ENCODE data around the gene ZBTB8A.

The ZBTB8A gene

GRCh38 chr1:32498751-32499150, 40.5 kb upstream of the ZBTB8A start:
- ChIA-PET POLR2A (ENCODE audit: low non-redundant PET) (no interaction called here), CTCF (no interaction called here)
- H3K27ac ChIP-seq: peak overlapping the region; percentile 16; the same call in 1 of the 2 replicates
- TF ChIP-seq CTCF (conservative IDR thresholded peaks at IDR 0.05; ENCODE audit: low read depth): no peak
- DNase-seq (ENCODE audit: low spot score): no peak

- H3K27ac ChIP-seq: peak overlapping the region; percentile 98
- TF ChIP-seq CTCF (conservative IDR thresholded peaks at IDR 0.05; ENCODE audit: low read depth): peak; percentile 29; the same call in 1 of the 2 replicates
- ChIA-PET POLR2A (ENCODE audit: low non-redundant PET) (no interaction called here), CTCF (no interaction called here)
- peak; percentile 74 for DNase-seq (ENCODE audit: low spot score)
Measured at GRCh38 chr1:32500387-32501209, 38.6 kb upstream of the ZBTB8A start.

GRCh38 chr1:32501865-32502264, 37.4 kb upstream of the ZBTB8A start:
- ChIA-PET POLR2A (ENCODE audit: low non-redundant PET) (no interaction called here), CTCF (interaction anchor here (0.6 kb wide), 1 partner anchor 1182 kb away, joined by 4 read pairs; no protein-coding TSS in a partner anchor)
- TF ChIP-seq CTCF (conservative IDR thresholded peaks at IDR 0.05; ENCODE audit: low read depth): no peak
- no peak for DNase-seq (ENCODE audit: low spot score)
- peak overlapping the region; percentile 98 for H3K27ac ChIP-seq

GRCh38 chr1:32503153-32503552, 36.1 kb upstream of the ZBTB8A start:
- no peak overlapping the region for H3K27ac ChIP-seq
- CTCF ChIA-PET: no interaction called here
- no peak for DNase-seq (ENCODE audit: low spot score)
- TF ChIP-seq CTCF (conservative IDR thresholded peaks at IDR 0.05; ENCODE audit: low read depth): no peak
- POLR2A ChIA-PET (ENCODE audit: low non-redundant PET): interaction anchor here (0.5 kb wide), 1 partner anchor 57 kb away, joined by 3 read pairs; no protein-coding TSS in a partner anchor

GRCh38 chr1:32507021-32507420, 32.2 kb upstream of the ZBTB8A start:
- DNase-seq (ENCODE audit: low spot score): no peak
- ChIA-PET POLR2A (ENCODE audit: low non-redundant PET) (no interaction called here), CTCF (interaction anchor here (0.6 kb wide), 1 partner anchor 60 kb away, joined by 3 read pairs; no protein-coding TSS in a partner anchor)
- no peak for TF ChIP-seq CTCF (conservative IDR thresholded peaks at IDR 0.05; ENCODE audit: low read depth)
- no peak overlapping the region for H3K27ac ChIP-seq

GRCh38 chr1:32508761-32509160, 30.5 kb upstream of the ZBTB8A start:
- POLR2A ChIA-PET (ENCODE audit: low non-redundant PET): no interaction called here
- no peak for TF ChIP-seq CTCF (conservative IDR thresholded peaks at IDR 0.05; ENCODE audit: low read depth)
- CTCF ChIA-PET: interaction anchor here (0.6 to 0.8 kb wide), 2 partner anchors 12 to 65 kb away, joined by 3 to 5 read pairs; no protein-coding TSS in a partner anchor
- no peak for DNase-seq (ENCODE audit: low spot score)
- no peak overlapping the region for H3K27ac ChIP-seq
